ENCODE results near the gene HOXB4.

The HOXB4 gene

DNA sequence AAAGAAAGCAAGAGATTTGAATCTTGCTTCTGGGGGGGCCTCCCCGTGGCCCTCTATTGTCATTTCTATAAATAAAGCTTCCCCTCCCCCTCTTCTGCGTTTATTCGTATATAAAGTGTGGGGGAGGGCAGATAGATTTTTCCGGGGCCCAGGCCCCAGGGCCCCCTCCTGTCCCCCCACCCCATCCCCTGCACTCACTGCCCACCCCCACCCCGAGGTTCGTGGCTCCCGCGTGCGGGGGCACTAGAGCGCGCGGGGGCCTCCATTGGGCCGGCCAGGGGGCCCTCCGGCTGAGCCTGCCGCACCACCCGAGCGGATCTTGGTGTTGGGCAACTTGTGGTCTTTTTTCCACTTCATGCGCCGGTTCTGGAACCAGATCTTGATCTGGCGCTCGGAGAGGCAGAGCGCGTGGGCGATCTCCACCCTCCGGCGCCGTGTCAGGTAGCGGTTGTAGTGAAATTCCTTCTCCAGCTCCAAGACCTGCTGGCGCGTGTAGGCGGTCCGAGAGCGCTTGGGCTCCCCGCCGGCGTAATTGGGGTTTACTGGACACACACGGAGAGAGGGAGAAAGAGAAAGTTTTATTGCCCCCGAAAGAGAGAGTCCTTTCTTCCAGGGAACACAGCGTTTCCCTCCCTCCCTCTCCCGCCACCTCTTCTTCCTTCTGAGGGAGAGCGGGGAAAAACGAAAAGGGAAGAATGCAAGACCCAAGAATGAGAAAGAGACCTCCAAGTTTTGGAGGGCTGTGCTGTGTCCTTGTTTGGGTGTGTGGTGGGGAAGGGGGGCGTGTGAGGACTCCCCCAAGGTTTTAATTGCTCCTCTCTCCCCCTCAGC is 1.5 kb downstream of the HOXB4 start:
- H3K9me3 ChIP-seq (ENCODE audit: control insufficient read depth, low read length) = no peaks in the 10 kb centered on the region
- no peaks in the 10 kb centered on the region for H3K36me3 ChIP-seq (ENCODE audit: control insufficient read depth, insufficient read depth, low read length)
- 2 to 3% methylated on average over 34 to 38 of the region's 43 CpGs for WGBS, 2 experiments
- no peak overlapping the region for H3K4me3 ChIP-seq (ENCODE audit: insufficient read depth, low read depth, low read length)
- H3K27me3 ChIP-seq (ENCODE audit: control insufficient read depth, insufficient read depth, low read length, poor library complexity, severe bottlenecking) = peaks cover 100% of the 10 kb centered on the region
- no peaks in the 10 kb centered on the region for H3K4me1 ChIP-seq (ENCODE audit: control insufficient read depth, insufficient read depth, low read length)
- no peak overlapping the region for H3K27ac ChIP-seq (ENCODE audit: insufficient read depth, low read depth, low read length, poor library complexity, severe bottlenecking)

DNA sequence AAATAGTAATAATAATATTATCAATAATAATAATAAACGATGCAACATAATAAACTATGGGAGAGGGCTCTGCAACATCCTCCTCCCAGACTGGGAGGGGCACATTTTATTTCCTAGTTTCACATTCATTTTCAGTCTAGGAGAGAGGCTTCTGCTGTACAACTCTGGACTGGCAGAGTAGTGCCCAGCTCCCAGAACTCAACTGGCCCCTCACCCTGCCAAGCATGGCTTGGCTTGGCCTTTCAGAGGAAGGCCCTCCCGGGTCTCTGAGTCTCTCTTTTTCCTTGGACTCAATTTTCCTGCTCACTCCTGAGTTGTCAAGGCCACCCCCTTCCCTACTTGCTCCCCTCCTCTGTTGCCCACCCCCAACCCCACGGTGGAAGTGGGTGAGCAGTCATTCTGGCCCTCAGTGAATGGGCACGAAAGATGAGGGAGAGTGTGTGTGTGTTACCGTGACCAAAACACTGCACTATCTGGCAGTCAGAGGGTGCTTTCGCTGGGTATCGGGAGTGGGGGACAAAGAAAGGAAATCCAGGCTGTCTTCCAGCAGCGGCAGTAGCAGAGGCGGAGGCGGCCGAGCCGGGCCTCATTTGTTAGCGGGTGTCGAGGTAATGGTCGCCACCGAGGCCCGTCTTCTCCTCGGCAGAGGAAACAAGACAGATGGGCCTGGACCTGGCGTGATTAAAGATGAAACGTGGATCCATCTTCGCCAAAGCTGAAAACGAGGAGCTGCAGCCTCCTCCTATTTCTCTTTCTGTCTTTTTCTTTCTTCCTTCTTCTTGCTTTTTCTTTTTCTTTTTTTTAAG is 2.3 kb downstream of the HOXB4 start:
- 4% methylated on average over 20 to 22 of the region's 22 CpGs for WGBS, 2 experiments
- Histone ChIP-seq H3K27ac (ENCODE audit: insufficient read depth, low read depth, low read length, poor library complexity, severe bottlenecking) (no peak overlapping the region), H3K4me1 (ENCODE audit: control insufficient read depth, insufficient read depth, low read length) (no peaks in the 10 kb centered on the region), H3K4me3 (ENCODE audit: insufficient read depth, low read depth, low read length) (no peak overlapping the region), H3K36me3 (ENCODE audit: control insufficient read depth, insufficient read depth, low read length) (no peaks in the 10 kb centered on the region), H3K27me3 (ENCODE audit: control insufficient read depth, insufficient read depth, low read length, poor library complexity, severe bottlenecking) (peaks cover 100% of the 10 kb centered on the region), H3K9me3 (ENCODE audit: control insufficient read depth, low read length) (no peaks in the 10 kb centered on the region)

DNA sequence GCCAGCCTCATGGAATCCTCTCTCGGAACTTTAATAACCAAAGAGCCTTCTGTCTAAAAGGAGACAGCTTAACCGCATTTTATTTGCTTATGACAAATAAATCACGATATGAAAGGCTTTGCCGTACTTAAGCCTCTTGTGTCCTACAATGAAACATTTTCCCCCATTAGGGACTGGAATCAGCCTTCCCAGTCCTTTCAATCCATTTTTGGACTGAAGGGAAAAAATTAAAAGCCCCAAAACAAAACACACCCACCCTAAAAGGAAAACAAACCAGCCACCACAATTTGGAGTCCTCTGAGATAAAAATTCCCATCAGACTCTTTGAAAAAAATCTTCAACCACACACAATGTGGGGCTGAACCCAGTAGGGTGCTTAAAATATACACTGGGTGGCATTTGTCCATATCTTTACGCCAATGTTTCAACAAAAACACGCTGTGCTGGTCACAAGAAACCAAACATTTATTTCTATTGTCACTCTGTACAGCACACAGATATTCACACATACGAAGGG is 3.0 kb downstream of the HOXB4 start:
- Histone ChIP-seq H3K4me1 (ENCODE audit: control insufficient read depth, insufficient read depth, low read length) (peaks cover 5% of the 10 kb centered on the region), H3K4me3 (ENCODE audit: insufficient read depth, low read depth, low read length) (no peak overlapping the region), H3K9me3 (ENCODE audit: control insufficient read depth, low read length) (no peaks in the 10 kb centered on the region), H3K27ac (ENCODE audit: insufficient read depth, low read depth, low read length, poor library complexity, severe bottlenecking) (no peak overlapping the region), H3K36me3 (ENCODE audit: control insufficient read depth, insufficient read depth, low read length) (no peaks in the 10 kb centered on the region), H3K27me3 (ENCODE audit: control insufficient read depth, insufficient read depth, low read length, poor library complexity, severe bottlenecking) (peaks cover 100% of the 10 kb centered on the region)
- WGBS, 2 experiments = 24 to 30% methylated on average over 6 of the region's 7 CpGs

DNA sequence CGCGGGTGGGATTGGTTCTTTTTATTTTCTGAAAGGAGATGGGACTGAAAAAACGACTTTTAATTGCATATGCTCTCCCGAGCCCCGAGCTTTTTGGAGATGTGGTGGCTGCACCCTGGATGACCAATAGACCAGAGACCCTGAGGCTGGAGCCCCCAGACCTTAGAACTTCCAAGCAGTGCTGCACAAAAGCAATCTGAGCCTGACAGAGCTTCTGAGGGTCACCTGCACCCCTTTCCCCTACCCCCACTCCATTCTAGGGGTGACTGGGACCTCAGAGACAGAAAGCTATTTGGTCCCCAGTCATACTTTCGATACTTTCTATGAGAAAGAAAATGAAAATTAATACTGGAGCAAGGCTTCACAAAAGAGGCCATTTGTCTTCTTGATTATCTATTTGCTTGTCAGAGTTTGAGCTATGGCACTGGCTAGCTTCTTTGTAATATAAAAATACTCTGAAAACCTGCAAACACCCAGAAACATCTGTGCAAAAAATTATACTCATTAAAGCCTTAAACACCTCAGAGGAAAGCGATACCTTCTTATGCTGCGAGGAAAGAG is 3.6 kb downstream of the HOXB4 start:
- Histone ChIP-seq H3K27ac (ENCODE audit: insufficient read depth, low read depth, low read length, poor library complexity, severe bottlenecking) (no peak overlapping the region), H3K27me3 (ENCODE audit: control insufficient read depth, insufficient read depth, low read length, poor library complexity, severe bottlenecking) (peaks cover 100% of the 10 kb centered on the region)

DNA sequence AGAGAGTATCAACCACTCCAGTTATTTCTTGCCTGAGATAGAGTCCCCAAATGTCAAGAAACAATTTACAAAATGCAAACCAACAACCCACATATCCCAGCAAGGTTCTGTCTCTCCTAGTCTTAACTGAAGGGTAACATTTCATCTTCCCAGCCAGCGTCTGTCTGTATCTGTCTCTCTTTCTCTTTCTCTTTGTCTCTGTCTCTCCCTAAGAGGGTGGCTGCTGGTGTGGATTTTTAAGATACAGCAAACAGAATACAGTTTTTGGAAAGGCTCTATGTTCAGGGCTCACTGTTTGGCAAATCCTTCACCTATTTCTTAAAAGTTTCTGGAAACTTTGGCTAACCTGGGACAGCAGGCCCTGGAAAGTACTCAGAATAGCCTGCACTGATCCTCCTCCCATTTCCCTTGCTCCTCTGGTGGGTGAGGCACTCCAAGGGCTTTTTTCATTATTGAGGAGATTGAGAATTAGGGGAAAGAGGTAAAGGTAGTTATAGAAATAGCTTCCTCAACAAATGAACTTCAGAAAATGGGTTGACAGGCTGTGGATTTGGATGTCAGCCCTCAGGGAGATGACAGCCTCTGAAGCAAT is 6.2 kb downstream of the HOXB4 start:
- Histone ChIP-seq H3K9me3 (ENCODE audit: control insufficient read depth, low read length) (no peaks in the 10 kb centered on the region), H3K27me3 (ENCODE audit: control insufficient read depth, insufficient read depth, low read length, poor library complexity, severe bottlenecking) (peaks cover 100% of the 10 kb centered on the region), H3K27ac (ENCODE audit: insufficient read depth, low read depth, low read length, poor library complexity, severe bottlenecking) (no peak overlapping the region), H3K36me3 (ENCODE audit: control insufficient read depth, insufficient read depth, low read length) (no peaks in the 10 kb centered on the region), H3K4me1 (ENCODE audit: control insufficient read depth, insufficient read depth, low read length) (peaks cover 5% of the 10 kb centered on the region), H3K4me3 (ENCODE audit: insufficient read depth, low read depth, low read length) (no peak overlapping the region)
- 0 to 6% methylated on average over 1 of the region's 1 CpG for WGBS, 2 experiments

More for the DNA sequence above, 3.6 kb downstream of the HOXB4 start:
- Histone ChIP-seq H3K36me3 (ENCODE audit: control insufficient read depth, insufficient read depth, low read length) (no peaks in the 10 kb centered on the region), H3K4me1 (ENCODE audit: control insufficient read depth, insufficient read depth, low read length) (peaks cover 5% of the 10 kb centered on the region), H3K9me3 (ENCODE audit: control insufficient read depth, low read length) (no peaks in the 10 kb centered on the region), H3K4me3 (ENCODE audit: insufficient read depth, low read depth, low read length) (no peak overlapping the region)
- WGBS, 2 experiments = 17 to 19% methylated on average over 8 of the region's 8 CpGs

DNA sequence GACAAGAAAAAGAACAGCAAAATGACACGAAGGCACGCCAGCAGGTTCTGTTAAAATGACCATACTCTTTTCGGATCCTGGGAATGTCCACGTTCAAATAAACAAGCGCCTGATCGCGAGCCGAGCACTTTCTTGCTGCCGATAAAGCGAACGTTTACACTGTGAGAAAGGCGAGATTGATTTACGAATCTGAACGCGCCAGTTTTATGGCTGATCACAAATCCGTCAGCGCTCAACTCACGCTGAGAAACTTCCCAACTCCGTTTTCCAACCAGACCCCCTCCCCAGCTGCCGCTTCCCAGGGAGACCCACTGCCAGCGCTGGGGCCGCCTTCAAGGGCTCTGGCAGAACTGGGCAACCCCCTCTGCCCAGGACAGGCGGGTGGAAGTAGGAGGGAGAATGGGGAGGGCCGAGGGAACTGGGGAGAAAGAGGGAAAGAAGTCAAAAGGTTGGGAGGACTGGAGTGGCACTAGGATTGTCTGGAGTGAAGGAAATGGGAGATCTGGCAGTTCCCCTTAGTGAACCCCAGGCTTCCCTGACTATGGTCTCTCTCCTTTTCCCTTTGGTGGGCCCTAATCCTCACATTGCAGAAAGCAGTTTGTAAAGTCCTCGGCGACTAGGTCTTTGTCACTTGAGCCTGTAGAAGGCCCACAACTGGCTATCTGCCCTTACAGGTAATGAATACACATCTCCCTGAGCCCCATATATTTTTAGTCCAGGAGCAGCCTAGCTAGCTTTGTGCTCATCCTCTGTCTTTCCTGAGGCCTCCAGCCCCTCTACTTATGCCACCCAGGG is 6.9 kb downstream of the HOXB4 start:
- 2% methylated on average over 26 of the region's 26 CpGs for WGBS, 2 experiments
- H3K4me3 ChIP-seq (ENCODE audit: insufficient read depth, low read depth, low read length) = no peak overlapping the region
- peaks cover 5% of the 10 kb centered on the region for H3K4me1 ChIP-seq (ENCODE audit: control insufficient read depth, insufficient read depth, low read length)
- no peaks in the 10 kb centered on the region for H3K36me3 ChIP-seq (ENCODE audit: control insufficient read depth, insufficient read depth, low read length)
- peaks cover 100% of the 10 kb centered on the region for H3K27me3 ChIP-seq (ENCODE audit: control insufficient read depth, insufficient read depth, low read length, poor library complexity, severe bottlenecking)
- H3K9me3 ChIP-seq (ENCODE audit: control insufficient read depth, low read length) = no peaks in the 10 kb centered on the region
- no peak overlapping the region for H3K27ac ChIP-seq (ENCODE audit: insufficient read depth, low read depth, low read length, poor library complexity, severe bottlenecking)

DNA sequence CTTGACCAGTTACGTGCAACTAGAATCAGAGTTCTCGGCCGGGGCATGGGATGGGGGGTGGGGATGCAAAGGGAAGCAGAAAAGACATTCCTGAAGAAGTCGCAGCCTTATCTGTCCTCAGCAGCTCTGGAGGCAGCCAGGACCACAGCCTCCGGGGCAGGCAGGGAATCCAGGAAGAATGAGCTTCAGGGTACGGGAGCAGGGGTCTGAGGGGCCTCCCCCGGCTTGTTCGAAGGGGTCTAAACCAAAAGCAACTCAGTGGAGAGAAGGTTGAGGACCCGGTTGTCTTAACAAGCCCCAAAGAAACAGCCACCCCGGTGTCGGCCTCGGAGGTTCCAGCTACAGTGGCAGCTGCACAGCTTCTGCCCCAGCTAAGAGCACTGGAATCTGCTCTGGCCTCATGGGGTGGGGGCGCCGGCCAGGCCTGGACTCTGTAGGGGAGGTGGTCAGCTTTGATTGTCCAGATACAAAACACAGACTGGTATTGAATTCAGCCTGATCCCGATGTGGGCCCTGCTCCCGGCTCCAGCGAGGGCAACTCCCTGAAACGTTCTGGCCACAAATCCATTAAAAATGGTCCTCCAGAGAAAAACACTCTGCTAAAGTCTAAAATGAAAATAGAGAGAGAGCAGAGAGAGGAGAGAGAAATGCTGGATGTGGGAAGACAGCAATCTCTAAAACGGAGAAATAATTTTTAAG is 7.7 kb downstream of the HOXB4 start:
- Histone ChIP-seq H3K4me3 (ENCODE audit: insufficient read depth, low read depth, low read length) (no peak overlapping the region), H3K36me3 (ENCODE audit: control insufficient read depth, insufficient read depth, low read length) (no peaks in the 10 kb centered on the region), H3K4me1 (ENCODE audit: control insufficient read depth, insufficient read depth, low read length) (peaks cover 5% of the 10 kb centered on the region), H3K27me3 (ENCODE audit: control insufficient read depth, insufficient read depth, low read length, poor library complexity, severe bottlenecking) (peaks cover 100% of the 10 kb centered on the region), H3K9me3 (ENCODE audit: control insufficient read depth, low read length) (no peaks in the 10 kb centered on the region), H3K27ac (ENCODE audit: insufficient read depth, low read depth, low read length, poor library complexity, severe bottlenecking) (no peak overlapping the region)
- 2 to 3% methylated on average over 19 of the region's 19 CpGs for whole genome bisulfite sequencing, 2 experiments

DNA sequence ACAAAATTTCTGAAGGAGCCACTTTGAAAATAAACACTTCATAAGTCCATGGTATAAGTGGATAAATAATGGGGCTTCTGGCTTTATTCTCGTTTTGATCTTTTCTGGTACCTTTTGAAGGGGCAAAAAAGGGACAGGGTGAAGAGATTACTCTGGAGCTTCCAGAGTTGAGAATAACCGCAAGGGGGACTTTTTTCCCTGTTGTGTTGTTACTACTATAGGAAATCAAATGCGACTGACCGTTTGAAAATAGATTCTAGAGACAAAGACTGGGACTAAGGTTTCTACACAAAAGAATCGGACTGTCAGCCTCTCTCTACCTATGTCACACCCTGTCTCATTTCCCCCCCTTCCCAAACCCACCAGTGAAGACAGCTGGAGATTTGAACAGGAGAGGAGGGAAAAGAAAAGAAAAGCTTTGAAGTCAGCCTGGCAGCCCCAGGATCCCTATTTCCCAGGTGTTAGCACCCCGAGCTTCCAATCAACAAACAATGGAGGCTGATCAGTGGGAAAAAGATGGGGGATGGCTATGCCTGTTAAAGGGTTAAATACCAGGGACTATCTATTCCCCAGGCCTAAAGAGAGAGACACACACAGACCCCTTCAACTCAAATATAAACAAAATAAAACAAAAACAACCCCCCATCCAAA is 8.4 kb downstream of the HOXB4 start:
- H3K4me3 ChIP-seq (ENCODE audit: insufficient read depth, low read depth, low read length) = no peak overlapping the region
- 4 to 6% methylated on average over 6 of the region's 6 CpGs for WGBS, 2 experiments
- peaks cover 5% of the 10 kb centered on the region for H3K4me1 ChIP-seq (ENCODE audit: control insufficient read depth, insufficient read depth, low read length)
- peaks cover 100% of the 10 kb centered on the region for H3K27me3 ChIP-seq (ENCODE audit: control insufficient read depth, insufficient read depth, low read length, poor library complexity, severe bottlenecking)
- H3K36me3 ChIP-seq (ENCODE audit: control insufficient read depth, insufficient read depth, low read length) = no peaks in the 10 kb centered on the region
- H3K9me3 ChIP-seq (ENCODE audit: control insufficient read depth, low read length) = no peaks in the 10 kb centered on the region
- H3K27ac ChIP-seq (ENCODE audit: insufficient read depth, low read depth, low read length, poor library complexity, severe bottlenecking) = no peak overlapping the region

DNA sequence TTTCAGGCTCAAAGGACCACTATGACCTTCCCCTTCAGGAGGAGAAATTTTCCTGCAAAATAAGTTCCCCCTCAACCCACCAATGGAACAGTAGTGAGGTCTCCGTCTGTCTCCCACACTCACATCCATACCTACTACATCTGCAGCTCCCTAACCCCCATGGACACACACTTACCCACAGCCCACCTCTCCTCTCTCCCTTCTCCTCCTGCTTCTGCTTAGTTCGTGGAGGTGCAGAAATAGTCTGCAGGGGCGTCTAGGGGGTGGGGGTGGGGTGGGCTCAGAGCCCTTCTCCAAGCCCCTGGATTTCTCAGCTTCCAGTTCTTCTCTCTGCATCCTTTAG is 8.9 kb downstream of the HOXB4 start:
- WGBS, 2 experiments = 1 to 5% methylated on average over 1 to 3 of the region's 3 CpGs
- peaks cover 100% of the 10 kb centered on the region for H3K27me3 ChIP-seq (ENCODE audit: control insufficient read depth, insufficient read depth, low read length, poor library complexity, severe bottlenecking)
- no peaks in the 10 kb centered on the region for H3K9me3 ChIP-seq (ENCODE audit: control insufficient read depth, low read length)
- H3K4me3 ChIP-seq (ENCODE audit: insufficient read depth, low read depth, low read length) = no peak overlapping the region
- H3K4me1 ChIP-seq (ENCODE audit: control insufficient read depth, insufficient read depth, low read length) = peaks cover 9% of the 10 kb centered on the region
- no peaks in the 10 kb centered on the region for H3K36me3 ChIP-seq (ENCODE audit: control insufficient read depth, insufficient read depth, low read length)
- H3K27ac ChIP-seq (ENCODE audit: insufficient read depth, low read depth, low read length, poor library complexity, severe bottlenecking) = no peak overlapping the region

Data from ectodermal cell (in vitro differentiated cells).